OCI-LY7 (cell line): ENCODE measurements around the gene NAA15. TPM values are rescaled to one million over a fixed set of nuclear protein-coding genes. Genes with fewer than 3 reads are reported as not detected.
"Not testable (repeated sequence)": the region's sequence is repeated elsewhere in the genome, so short reads cannot be mapped to it uniquely, and the experiment has no call there.

Experiments
- BruUV-seq: library from RNA; stranded (reverse); fragments of 400-500 nt; replicated peaks from 2 replicates; lab custom pipeline; 2021; lab: Mats Ljungman, UMichigan
- CTCF ChIA-PET: fragments of 300-600 bp; sonication (Branson Sonifier 250); formaldehyde crosslinking; loops from one replicate; lab custom pipeline; 2022; ENCODE audit warnings: antibody characterized with exemption; ENCODE audit not compliant: unreplicated experiment; lab: Charles Lee
- POLR2A ChIA-PET: fragments of 300-600 bp; sonication (Branson Sonifier 250); formaldehyde crosslinking; loops from one replicate; lab custom pipeline; 2022; ENCODE audit warnings: antibody characterized with exemption; lab: Charles Lee
- DNase-seq: peaks from one replicate; pipeline ENCODE4 v3.0.0-alpha.2; 2015; ENCODE audit warnings: low spot score
- H2AFZ ChIP-seq: fragments of 200-600 bp; sonication (generic), shearing (Covaris generic); 2 replicates; pipeline ENCODE4 v1.6.1; 2014; ENCODE audit warnings: mild to moderate bottlenecking, antibody characterized with exemption, low read length, moderate library complexity
- H3K27ac ChIP-seq: fragments of 200-600 bp; sonication (generic); 2 replicates; pipeline ENCODE4 v1.5.1; 2014; ENCODE audit warnings: mixed run types, low read depth, mild to moderate bottlenecking, moderate library complexity, low read length, inconsistent platforms; ENCODE audit not compliant: poor library complexity, severe bottlenecking
- H3K36me3 ChIP-seq: fragments of 200-600 bp; sonication (generic); 2 replicates; pipeline ENCODE4 v1.6.1; 2014; ENCODE audit warnings: mild to moderate bottlenecking, antibody characterized with exemption, low read length, moderate library complexity, mixed read lengths; ENCODE audit not compliant: insufficient read depth
- H3K4me1 ChIP-seq: fragments of 200-600 bp; sonication (generic); 2 replicates; pipeline ENCODE4 v1.5.1; 2014; ENCODE audit warnings: mild to moderate bottlenecking, low read length; ENCODE audit not compliant: insufficient read depth, poor library complexity, severe bottlenecking
- H3K4me2 ChIP-seq: fragments of 200-600 bp; sonication (generic); 2 replicates; pipeline ENCODE4 v1.6.1; 2014; ENCODE audit warnings: mild to moderate bottlenecking, low read length
- H3K4me3 ChIP-seq: fragments of 200-600 bp; sonication (generic); 2 replicates; pipeline ENCODE4 v1.5.1; 2014; ENCODE audit warnings: mild to moderate bottlenecking, low read depth, low read length; ENCODE audit not compliant: poor library complexity, severe bottlenecking
- H3K79me2 ChIP-seq: fragments of 200-600 bp; sonication (generic); 2 replicates; pipeline ENCODE4 v1.6.1; 2016; ENCODE audit warnings: low read depth, mild to moderate bottlenecking, low read length, moderate library complexity, mixed read lengths; ENCODE audit not compliant: insufficient read depth
- H3K9me2 ChIP-seq: fragments of 200-600 bp; sonication (generic); 2 replicates; pipeline ENCODE4 v1.6.1; 2016; ENCODE audit warnings: mild to moderate bottlenecking, low read length, mixed read lengths; ENCODE audit not compliant: insufficient read depth
- H3K9me3 ChIP-seq: fragments of 200-600 bp; sonication (generic); 2 replicates; pipeline ENCODE4 v1.6.1; 2014; ENCODE audit warnings: mild to moderate bottlenecking, mixed run types, low read length, mixed read lengths
- H4K20me1 ChIP-seq: fragments of 200-600 bp; sonication (generic); 2 replicates; pipeline ENCODE4 v1.6.1; 2014; ENCODE audit warnings: mild to moderate bottlenecking, antibody characterized with exemption, low read length, moderate library complexity, mixed read lengths; ENCODE audit not compliant: insufficient read depth
- EZH2phosphoT487 ChIP-seq: fragments of 200-600 bp; sonication (generic); IDR thresholded peaks from 2 replicates; pipeline ENCODE4 v1.6.1; 2018; ENCODE audit warnings: low read depth, borderline replicate concordance, mild to moderate bottlenecking, mixed run types, antibody characterized with exemption, low read length, moderate library complexity, mixed read lengths
- intact Hi-C: fragments of 100-400 bp; cut with micrococcal nuclease; formaldehyde crosslinking; loops from one replicate; pipeline ENCODE4 v1.10.0; 2022; ENCODE audit not compliant: unreplicated experiment
- total RNA-seq, 2 experiments: library from RNA; depleted of rRNA in 1 of 2; stranded (reverse); fragments of >200 nt in 1 of 2; shearing (Covaris generic) in 1 of 2; gene quantifications; 2 replicates each; pipeline ENCODE4 v1.2.3, GENCODE V29; 2014 to 2022
- TF ChIP-seq, protein P1 (sequence below): fragments of 200-600 bp; sonication (generic); conservative IDR thresholded peaks from 2 replicates; pipeline ENCODE4 v1.5.1; 2014; ENCODE audit warnings: mild to moderate bottlenecking, antibody characterized with exemption, low read length, moderate library complexity, mixed read lengths

NAA15 gene
- total RNA-seq, 2 experiments from 2014 or later = 45.3 to 95.9 TPM

DNA sequence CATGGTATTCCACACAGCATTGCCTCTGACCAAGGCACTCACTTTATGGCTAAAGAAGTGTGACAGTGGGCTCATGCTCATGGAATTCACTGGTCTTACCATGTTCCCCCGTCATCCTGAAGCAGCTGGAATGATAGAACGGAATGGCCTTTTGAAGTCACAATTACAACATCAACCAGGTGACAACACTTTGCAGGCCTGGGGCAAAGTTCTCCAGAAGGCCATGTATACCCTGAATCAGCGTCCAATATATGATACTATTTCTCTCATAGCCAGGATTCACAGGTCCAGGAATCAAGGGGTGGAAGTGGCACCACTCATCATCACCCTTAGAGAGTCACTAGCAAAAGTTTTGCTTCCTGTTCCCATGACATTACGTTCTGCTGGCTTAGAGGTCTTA is 145.8 kb downstream of the NAA15 start:
- BruUV-seq, H2AFZ ChIP-seq, H3K27ac ChIP-seq, H3K4me2 ChIP-seq, H3K9me2 ChIP-seq, POLR2A ChIA-PET, intact Hi-C loops, H3K4me3 ChIP-seq, H3K36me3 ChIP-seq, CTCF ChIA-PET, H4K20me1 ChIP-seq, H3K9me3 ChIP-seq, DNase-seq, H3K4me1 ChIP-seq: not testable (repeated sequence)
- peaks cover 11% of the 10 kb centered on the region for H3K79me2 ChIP-seq

- H3K9me2 ChIP-seq = no peaks in the 10 kb centered on the region
- H3K79me2 ChIP-seq = peaks cover 34% of the 10 kb centered on the region
- DNase-seq = no peak
- H3K4me3 ChIP-seq = no peak overlapping the region
- H3K4me1 ChIP-seq = peaks cover 19% of the 10 kb centered on the region
- H3K9me3 ChIP-seq = no peaks in the 10 kb centered on the region
- H3K36me3 ChIP-seq = 0 out of 2 replicates have a peak, but pooled peaks cover 5% of the 10 kb centered on the region
- ChIA-PET CTCF (no interaction called here), POLR2A (interaction anchor here (0.6 to 1.5 kb wide), 4 partner anchors 10 to 272 kb away, joined by 3 read pairs; no protein-coding TSS in a partner anchor)
- peaks cover 8% of the 10 kb centered on the region; the same call in 1 of the 2 replicates for H4K20me1 ChIP-seq
- H2AFZ ChIP-seq = no peak overlapping the region
- TF ChIP-seq, protein P1, sequence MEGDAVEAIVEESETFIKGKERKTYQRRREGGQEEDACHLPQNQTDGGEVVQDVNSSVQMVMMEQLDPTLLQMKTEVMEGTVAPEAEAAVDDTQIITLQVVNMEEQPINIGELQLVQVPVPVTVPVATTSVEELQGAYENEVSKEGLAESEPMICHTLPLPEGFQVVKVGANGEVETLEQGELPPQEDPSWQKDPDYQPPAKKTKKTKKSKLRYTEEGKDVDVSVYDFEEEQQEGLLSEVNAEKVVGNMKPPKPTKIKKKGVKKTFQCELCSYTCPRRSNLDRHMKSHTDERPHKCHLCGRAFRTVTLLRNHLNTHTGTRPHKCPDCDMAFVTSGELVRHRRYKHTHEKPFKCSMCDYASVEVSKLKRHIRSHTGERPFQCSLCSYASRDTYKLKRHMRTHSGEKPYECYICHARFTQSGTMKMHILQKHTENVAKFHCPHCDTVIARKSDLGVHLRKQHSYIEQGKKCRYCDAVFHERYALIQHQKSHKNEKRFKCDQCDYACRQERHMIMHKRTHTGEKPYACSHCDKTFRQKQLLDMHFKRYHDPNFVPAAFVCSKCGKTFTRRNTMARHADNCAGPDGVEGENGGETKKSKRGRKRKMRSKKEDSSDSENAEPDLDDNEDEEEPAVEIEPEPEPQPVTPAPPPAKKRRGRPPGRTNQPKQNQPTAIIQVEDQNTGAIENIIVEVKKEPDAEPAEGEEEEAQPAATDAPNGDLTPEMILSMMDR = no peak
- no TSS peak for BruUV-seq
- H3K27ac ChIP-seq = no peak overlapping the region
- no peak overlapping the region for H3K4me2 ChIP-seq
- intact Hi-C loops = loop anchor here (5.0 to 10.0 kb wide), 4 partner anchors 218 to 1206 kb away; partner anchors contain the start of genes MAML3 and SLC7A11
These were observed 149.3 kb downstream of the NAA15 start for GRCh38 chr4:139450586-139450985.

GRCh38 chr4:139451997-139452396 is 150.7 kb downstream of the NAA15 start:
- Histone ChIP-seq H3K79me2 (peaks cover 48% of the 10 kb centered on the region), H3K27ac (peak overlapping the region; percentile 88), H4K20me1 (peaks cover 20% of the 10 kb centered on the region; the same call in 1 of the 2 replicates), H2AFZ (no peak overlapping the region), H3K4me2 (peak overlapping the region; percentile 100), H3K9me2 (no peaks in the 10 kb centered on the region), H3K9me3 (no peaks in the 10 kb centered on the region), H3K36me3 (0 out of 2 replicates have a peak, but pooled peaks cover 5% of the 10 kb centered on the region), H3K4me3 (peak overlapping the region; percentile 82), H3K4me1 (peaks cover 33% of the 10 kb centered on the region)
- POLR2A ChIA-PET = interaction anchor here (0.6 to 2.0 kb wide), 6 partner anchors 16 to 371 kb away, joined by 3 to 9 read pairs (median 4); no protein-coding TSS in a partner anchor
- TF ChIP-seq, protein P1 = no peak
- TF ChIP-seq EZH2phosphoT487 = no peak
- BruUV-seq = no TSS peak
- CTCF ChIA-PET = interaction anchor here (1.5 kb wide), 1 partner anchor 104 kb away, joined by 5 read pairs; the partner anchor contains the start of gene SETD7
- intact Hi-C loops = loop anchor here (2.0 to 10.0 kb wide), 6 partner anchors 35 to 1207 kb away; partner anchors contain the start of genes MAML3 and SLC7A11
- DNase-seq = no peak
